Neural cell (in vitro differentiated cells): ENCODE measurements around the gene SEMA3B. TPM values are rescaled to one million over a fixed set of nuclear protein-coding genes. Genes with fewer than 3 reads are reported as not detected.
A peak's percentile ranks its signal among the peaks of the same experiment; 100 is the strongest.
"Not testable (repeated sequence)": the region's sequence is repeated elsewhere in the genome, so short reads cannot be mapped to it uniquely, and the experiment has no call there.

Experiments
- H2AFZ ChIP-seq: fragments of 200-600, 300-800 bp; sonication (generic), shearing (Covaris generic); 2 replicates; pipeline ENCODE4 v1.6.0; 2014; ENCODE audit warnings: low read depth, mild to moderate bottlenecking, antibody characterized with exemption, low read length, moderate library complexity
- H3F3A ChIP-seq: fragments of 200-600 bp; shearing (Covaris generic); 2 replicates; pipeline ENCODE4 v1.6.1; 2016; ENCODE audit warnings: mild to moderate bottlenecking, moderate library complexity, mixed read lengths, antibody characterized with exemption, low read length; ENCODE audit not compliant: insufficient read depth, poor library complexity, severe bottlenecking
- H3K27ac ChIP-seq: fragments of 200-600, 300-800 bp; sonication (generic), shearing (Covaris generic); 2 replicates; pipeline ENCODE4 v1.5.1; 2014; ENCODE audit warnings: mild to moderate bottlenecking, low read length, moderate library complexity
- H3K27me3 ChIP-seq: fragments of 300-800, 200-600 bp; sonication (generic), shearing (Covaris generic); 2 replicates; pipeline ENCODE4 v1.6.0; 2014; ENCODE audit warnings: mild to moderate bottlenecking, low read depth, low read length, moderate library complexity; ENCODE audit not compliant: insufficient read depth
- H3K36me3 ChIP-seq: fragments of 300-800, 200-600 bp; sonication (generic), shearing (Covaris generic); 2 replicates; pipeline ENCODE4 v1.5.1; 2014; ENCODE audit warnings: mild to moderate bottlenecking, antibody characterized with exemption, low read length, moderate library complexity; ENCODE audit not compliant: insufficient read depth
- H3K4me2 ChIP-seq: fragments of 300-800, 200-600 bp; sonication (generic), shearing (Covaris generic); 2 replicates; pipeline ENCODE4 v1.6.0; 2014; ENCODE audit warnings: mild to moderate bottlenecking, low read length
- H3K4me3 ChIP-seq: fragments of 300-800, 200-600 bp; sonication (generic), shearing (Covaris generic); 2 replicates; pipeline ENCODE4 v1.5.1; 2014; ENCODE audit warnings: mild to moderate bottlenecking, low read length, moderate library complexity
- H3K79me2 ChIP-seq: fragments of 200-600 bp; shearing (Covaris generic); replicated peaks from 2 replicates; pipeline ENCODE4 v1.6.0; 2014; ENCODE audit warnings: mild to moderate bottlenecking, low read length, moderate library complexity; ENCODE audit not compliant: insufficient read depth
- H3K9ac ChIP-seq: fragments of 300-800, 200-600 bp; sonication (generic), shearing (Covaris generic); 2 replicates; pipeline ENCODE4 v1.6.1; 2016; ENCODE audit warnings: mild to moderate bottlenecking, low read length, mixed read lengths
- H3K9me2 ChIP-seq: fragments of 200-600 bp; shearing (Covaris generic); 2 replicates; pipeline ENCODE4 v1.6.1; 2016; ENCODE audit warnings: mild to moderate bottlenecking, low read length, mixed read lengths; ENCODE audit not compliant: insufficient read depth
- H3K9me3 ChIP-seq: fragments of 200-600, 300-800 bp; sonication (generic), shearing (Covaris generic); 2 replicates; pipeline ENCODE4 v1.6.1; 2016; ENCODE audit warnings: mild to moderate bottlenecking, mixed run types, low read length, moderate library complexity, mixed read lengths
- H4K20me1 ChIP-seq: fragments of 200-600 bp; shearing (Covaris generic); 2 replicates; pipeline ENCODE4 v1.6.1; 2016; ENCODE audit warnings: mild to moderate bottlenecking, mixed run types; ENCODE audit not compliant: insufficient read depth
- CTCF ChIP-seq: fragments of 450-650 bp; IDR thresholded peaks from 2 replicates; pipeline ENCODE4 v1.5.1; 2014; ENCODE audit warnings: antibody characterized with exemption, mild to moderate bottlenecking, moderate library complexity; ENCODE audit not compliant: poor library complexity, severe bottlenecking
- EP300 ChIP-seq: fragments of 450-650 bp; conservative IDR thresholded peaks from 2 replicates; pipeline ENCODE4 v1.6.1; 2014; ENCODE audit warnings: antibody characterized with exemption, mild to moderate bottlenecking, moderate library complexity; ENCODE audit not compliant: poor library complexity, severe bottlenecking
- EZH2 ChIP-seq: fragments of 200-600, 300-800 bp; shearing (Covaris generic), sonication (generic); IDR thresholded peaks from 2 replicates; pipeline ENCODE4 v1.6.1; 2014; ENCODE audit warnings: antibody characterized with exemption, low read length, borderline replicate concordance, mild to moderate bottlenecking; ENCODE audit not compliant: insufficient read depth, poor library complexity, severe bottlenecking
- MXI1 ChIP-seq: fragments of 450-650 bp; conservative IDR thresholded peaks from 2 replicates; pipeline ENCODE4 v1.6.1; 2014; ENCODE audit warnings: antibody characterized with exemption, mild to moderate bottlenecking; ENCODE audit not compliant: poor library complexity, severe bottlenecking
- POLR2AphosphoS5 ChIP-seq: IDR thresholded peaks from 2 replicates; pipeline ENCODE4 v1.6.1; 2012
- RAD21 ChIP-seq: fragments of 450-650 bp; conservative IDR thresholded peaks from 2 replicates; pipeline ENCODE4 v1.6.1; 2014; ENCODE audit warnings: antibody characterized with exemption, mild to moderate bottlenecking, moderate library complexity
- REST ChIP-seq: IDR thresholded peaks from 2 replicates; pipeline ENCODE4 v1.6.1; 2012; ENCODE audit warnings: borderline replicate concordance
- SMC3 ChIP-seq: fragments of 450-650 bp; conservative IDR thresholded peaks from 2 replicates; pipeline ENCODE4 v1.6.1; 2014; ENCODE audit warnings: antibody characterized with exemption, mild to moderate bottlenecking, moderate library complexity; ENCODE audit not compliant: poor library complexity
- TAF1 ChIP-seq: IDR thresholded peaks from 2 replicates; pipeline ENCODE4 v1.6.1; 2012; ENCODE audit warnings: low read depth
- polyA plus RNA-seq: library from polyadenylated mRNA; depleted of rRNA; stranded (reverse); fragments of >200 nt; gene quantifications from 2 replicates; pipeline ENCODE4 v1.2.3, GENCODE V29; 2014

Gene SEMA3B
- polyA plus RNA-seq, 1 donor from 2014 or later, result 7.8 TPM

GRCh38 chr3:50262200-50262599, 6.7 kb upstream of the SEMA3B start:
- H3F3A ChIP-seq, H3K79me2 ChIP-seq, H3K9me2 ChIP-seq, H3K27me3 ChIP-seq, H3K36me3 ChIP-seq, H3K4me3 ChIP-seq, H4K20me1 ChIP-seq, H3K4me2 ChIP-seq, H3K9me3 ChIP-seq, H3K27ac ChIP-seq, H3K9ac ChIP-seq, H2AFZ ChIP-seq: not testable (repeated sequence)

- H3K9me2 ChIP-seq, result no peaks in the 10 kb centered on the region
- H3K79me2 ChIP-seq, result no peaks in the 10 kb centered on the region
- H3K27me3 ChIP-seq, result no peaks in the 10 kb centered on the region
- H2AFZ ChIP-seq, result no peak overlapping the region
- no peaks in the 10 kb centered on the region for H3K9me3 ChIP-seq
- H3F3A ChIP-seq, result peaks cover 5% of the 10 kb centered on the region
- H3K9ac ChIP-seq, result no peak overlapping the region
- H3K4me3 ChIP-seq, result no peak overlapping the region
- H3K36me3 ChIP-seq, result no peaks in the 10 kb centered on the region
- H3K27ac ChIP-seq, result no peak overlapping the region
- no peak overlapping the region for H3K4me2 ChIP-seq
- no peaks in the 10 kb centered on the region for H4K20me1 ChIP-seq
- TF ChIP-seq MXI1 (no peak), EZH2 (no peak), REST (no peak), TAF1 (no peak), CTCF (no peak), RAD21 (no peak)
Observed at GRCh38 chr3:50262778-50263177, 6.2 kb upstream of the SEMA3B start.

- Histone ChIP-seq H3K4me2 (no peak overlapping the region), H3K36me3 (no peaks in the 10 kb centered on the region), H4K20me1 (no peaks in the 10 kb centered on the region), H3K79me2 (no peaks in the 10 kb centered on the region), H3K4me3 (no peak overlapping the region), H2AFZ (no peak overlapping the region), H3K9ac (peak overlapping the region; percentile 47), H3K27ac (peak overlapping the region; percentile 37), H3F3A (peaks cover 5% of the 10 kb centered on the region), H3K27me3 (no peaks in the 10 kb centered on the region), H3K9me3 (no peaks in the 10 kb centered on the region), H3K9me2 (no peaks in the 10 kb centered on the region)
- TF ChIP-seq SMC3, result no peak
- no peak for TF ChIP-seq EZH2
- TF ChIP-seq TAF1, result no peak
- no peak for TF ChIP-seq EP300
- no peak for TF ChIP-seq REST
- TF ChIP-seq CTCF, result no peak
- no peak for TF ChIP-seq RAD21
- no peak for TF ChIP-seq MXI1
- no peak for TF ChIP-seq POLR2AphosphoS5
Observed at GRCh38 chr3:50263478-50264382, 5.2 kb upstream of the SEMA3B start.
